Raji (cell line): ENCODE data around the gene ATG2B.

Source experiments
- POLR2A ChIP-seq: IDR thresholded peaks from 2 replicates; pipeline ENCODE4 v1.6.1; 2011; ENCODE audit warnings: low read depth, low read length, control low read depth; ENCODE audit not compliant: insufficient read depth

ATG2B gene, protein sequence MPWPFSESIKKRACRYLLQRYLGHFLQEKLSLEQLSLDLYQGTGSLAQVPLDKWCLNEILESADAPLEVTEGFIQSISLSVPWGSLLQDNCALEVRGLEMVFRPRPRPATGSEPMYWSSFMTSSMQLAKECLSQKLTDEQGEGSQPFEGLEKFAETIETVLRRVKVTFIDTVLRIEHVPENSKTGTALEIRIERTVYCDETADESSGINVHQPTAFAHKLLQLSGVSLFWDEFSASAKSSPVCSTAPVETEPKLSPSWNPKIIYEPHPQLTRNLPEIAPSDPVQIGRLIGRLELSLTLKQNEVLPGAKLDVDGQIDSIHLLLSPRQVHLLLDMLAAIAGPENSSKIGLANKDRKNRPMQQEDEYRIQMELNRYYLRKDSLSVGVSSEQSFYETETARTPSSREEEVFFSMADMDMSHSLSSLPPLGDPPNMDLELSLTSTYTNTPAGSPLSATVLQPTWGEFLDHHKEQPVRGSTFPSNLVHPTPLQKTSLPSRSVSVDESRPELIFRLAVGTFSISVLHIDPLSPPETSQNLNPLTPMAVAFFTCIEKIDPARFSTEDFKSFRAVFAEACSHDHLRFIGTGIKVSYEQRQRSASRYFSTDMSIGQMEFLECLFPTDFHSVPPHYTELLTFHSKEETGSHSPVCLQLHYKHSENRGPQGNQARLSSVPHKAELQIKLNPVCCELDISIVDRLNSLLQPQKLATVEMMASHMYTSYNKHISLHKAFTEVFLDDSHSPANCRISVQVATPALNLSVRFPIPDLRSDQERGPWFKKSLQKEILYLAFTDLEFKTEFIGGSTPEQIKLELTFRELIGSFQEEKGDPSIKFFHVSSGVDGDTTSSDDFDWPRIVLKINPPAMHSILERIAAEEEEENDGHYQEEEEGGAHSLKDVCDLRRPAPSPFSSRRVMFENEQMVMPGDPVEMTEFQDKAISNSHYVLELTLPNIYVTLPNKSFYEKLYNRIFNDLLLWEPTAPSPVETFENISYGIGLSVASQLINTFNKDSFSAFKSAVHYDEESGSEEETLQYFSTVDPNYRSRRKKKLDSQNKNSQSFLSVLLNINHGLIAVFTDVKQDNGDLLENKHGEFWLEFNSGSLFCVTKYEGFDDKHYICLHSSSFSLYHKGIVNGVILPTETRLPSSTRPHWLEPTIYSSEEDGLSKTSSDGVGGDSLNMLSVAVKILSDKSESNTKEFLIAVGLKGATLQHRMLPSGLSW (N-terminal part only)

GRCh38 chr14:96362965-96363750, at the start of gene ATG2B, which contains the start of gene GSKIP:
ATG2B (minus strand) TSS chr14:96363341; CDS start chr14:96362976, 365 bp downstream.
GSKIP (plus strand) TSS chr14:96363526; CDS start chr14:96382248, 18,722 bp downstream.
- peak; percentile 80 for TF ChIP-seq POLR2A

GRCh38 chr14:96410119-96410518, 47.0 kb upstream of the ATG2B start:
- no peak for TF ChIP-seq POLR2A

DNA sequence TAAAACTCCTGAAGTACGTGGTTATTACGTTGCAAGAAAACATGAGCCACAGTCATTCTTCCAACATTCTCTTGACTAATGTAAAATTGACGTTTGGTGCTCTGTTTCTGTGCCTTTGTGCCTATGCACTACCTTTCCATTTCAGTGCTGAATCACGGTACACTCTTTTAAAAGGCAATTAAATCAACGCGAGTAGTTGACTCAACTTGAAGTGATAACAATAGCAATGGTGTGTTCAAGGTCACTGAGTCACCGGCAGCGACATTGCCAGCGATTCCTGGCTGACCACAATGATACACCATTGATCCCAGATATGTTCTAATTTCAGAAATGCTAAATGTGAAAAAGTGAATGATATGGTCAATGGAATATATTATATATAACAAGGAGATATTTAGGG, 46.6 kb upstream of the ATG2B start:
- no peak for TF ChIP-seq POLR2A

DNA sequence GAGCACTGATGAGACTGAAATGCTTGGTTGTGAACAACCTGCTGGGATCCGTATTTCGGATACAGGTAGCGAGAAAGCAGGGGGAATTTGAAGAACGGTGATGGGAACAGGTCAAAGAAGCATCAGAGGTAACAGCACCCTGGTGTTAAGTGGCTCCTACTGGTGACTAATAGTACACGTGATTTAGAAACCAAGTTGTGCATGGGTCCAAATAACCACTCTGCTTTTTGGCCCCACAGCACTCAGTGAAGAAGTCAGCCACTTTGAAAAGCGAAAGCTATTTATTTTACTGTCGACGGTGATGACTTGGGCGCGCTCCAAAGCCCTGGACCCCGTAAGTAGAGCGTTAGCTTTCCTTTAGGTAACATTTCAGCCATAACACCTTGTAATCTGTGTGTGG, 45.5 kb upstream of the ATG2B start:
- TF ChIP-seq POLR2A, result no peak

GRCh38 chr14:96407935-96408570, 44.9 kb upstream of the ATG2B start:
- TF ChIP-seq POLR2A, result no peak

- TF ChIP-seq POLR2A, result no peak
These were observed 42.5 kb upstream of the ATG2B start for GRCh38 chr14:96405677-96406076.

DNA sequence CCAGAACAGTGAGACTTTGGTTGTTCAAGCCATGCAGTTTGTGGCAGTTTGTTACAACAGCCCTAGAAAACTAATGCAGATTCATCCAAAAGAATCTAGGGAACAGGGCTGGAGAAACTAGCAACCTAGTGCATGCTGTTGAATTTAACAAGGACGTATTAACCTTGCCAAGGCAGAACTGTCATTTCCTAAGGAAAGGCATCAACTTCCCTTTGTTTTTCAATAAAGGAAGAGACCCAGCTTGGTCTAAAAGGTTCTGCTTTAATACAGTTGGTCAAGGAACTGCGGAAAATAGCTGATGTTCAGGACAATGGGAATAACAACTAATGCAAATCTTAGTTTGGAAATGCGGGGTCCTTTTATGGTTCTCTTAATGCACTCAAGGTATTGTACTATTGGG, 40.3 kb upstream of the ATG2B start:
- TF ChIP-seq POLR2A, result no peak

- TF ChIP-seq POLR2A, result no peak
These were observed 37.4 kb upstream of the ATG2B start for GRCh38 chr14:96400495-96400894.

GRCh38 chr14:96399405-96399804, 36.3 kb upstream of the ATG2B start:
- TF ChIP-seq POLR2A, result no peak

DNA sequence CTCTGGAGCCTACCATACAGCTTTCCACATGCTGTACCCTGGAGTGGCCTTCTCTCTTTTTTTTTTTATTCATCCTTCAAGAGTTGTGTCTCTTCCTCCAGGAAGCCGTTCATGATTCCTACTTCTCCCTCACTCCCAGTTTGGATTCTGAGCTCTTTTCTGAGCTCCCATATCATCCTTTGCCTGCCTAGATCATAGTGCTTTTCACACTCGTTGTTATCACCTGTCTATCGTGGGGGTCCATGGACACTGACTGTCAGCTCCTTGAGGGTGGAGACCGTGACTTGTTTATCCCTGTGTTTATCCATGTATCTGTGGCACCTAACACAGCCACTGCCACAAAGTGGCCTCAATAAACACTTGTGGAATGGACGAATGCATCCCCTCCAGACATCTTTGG, 35.8 kb upstream of the ATG2B start:
- TF ChIP-seq POLR2A, result no peak

DNA sequence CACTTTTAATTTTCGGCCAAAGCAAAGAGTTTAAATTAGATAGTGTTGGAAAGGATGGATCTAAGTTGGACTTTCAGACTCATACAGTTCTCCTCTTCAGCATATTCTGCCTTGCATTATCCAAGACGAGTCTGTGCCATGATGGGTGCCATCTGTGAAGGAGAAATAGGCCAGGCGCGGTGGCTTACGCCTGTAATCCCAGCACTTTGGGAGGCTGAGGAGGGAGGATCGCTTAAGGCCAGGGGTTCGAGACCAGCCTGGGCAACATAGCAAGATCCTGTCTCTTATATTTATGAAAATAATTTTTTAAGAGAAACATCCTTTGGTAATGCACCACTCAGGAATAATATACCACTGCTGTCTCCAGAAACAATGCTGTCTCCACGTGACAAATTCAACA, 35.3 kb upstream of the ATG2B start:
- no peak for TF ChIP-seq POLR2A

DNA sequence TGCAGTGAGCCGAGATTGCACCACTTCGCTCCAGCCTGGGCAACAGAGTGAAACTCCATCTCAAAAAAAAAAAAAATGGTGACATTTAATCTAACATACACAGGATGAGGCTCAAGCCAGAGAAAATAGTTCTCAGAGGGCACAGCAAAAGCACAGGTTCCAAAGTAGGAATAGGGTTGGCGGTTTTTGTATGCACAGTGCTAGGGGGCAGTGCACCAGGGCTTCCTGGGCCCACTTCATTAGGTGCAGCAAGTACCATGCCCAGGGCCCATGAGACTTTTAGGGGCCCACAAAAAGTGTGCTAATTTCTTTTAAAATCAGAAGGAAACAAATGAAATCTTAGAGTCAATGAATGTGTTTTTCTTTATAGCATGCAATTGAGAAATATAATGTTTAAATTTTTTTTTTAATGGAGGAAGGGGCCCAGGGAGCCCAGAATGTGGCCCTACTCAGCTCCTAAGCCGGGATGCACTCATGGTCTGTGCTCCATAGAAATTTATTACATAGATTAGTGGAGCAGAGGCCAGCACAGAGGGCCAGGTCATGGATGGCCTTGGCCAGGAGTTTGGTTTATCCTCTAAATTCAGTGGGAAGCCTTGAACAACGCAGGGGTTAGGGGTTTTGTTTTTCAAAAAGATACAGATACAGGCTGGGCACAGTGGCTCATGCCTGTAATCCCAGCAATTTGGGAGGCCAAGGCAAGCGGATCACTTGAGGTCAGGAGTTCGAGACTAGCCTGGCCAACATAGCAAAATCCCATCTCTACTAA, 31.1 kb upstream of the ATG2B start:
- no peak for TF ChIP-seq POLR2A

DNA sequence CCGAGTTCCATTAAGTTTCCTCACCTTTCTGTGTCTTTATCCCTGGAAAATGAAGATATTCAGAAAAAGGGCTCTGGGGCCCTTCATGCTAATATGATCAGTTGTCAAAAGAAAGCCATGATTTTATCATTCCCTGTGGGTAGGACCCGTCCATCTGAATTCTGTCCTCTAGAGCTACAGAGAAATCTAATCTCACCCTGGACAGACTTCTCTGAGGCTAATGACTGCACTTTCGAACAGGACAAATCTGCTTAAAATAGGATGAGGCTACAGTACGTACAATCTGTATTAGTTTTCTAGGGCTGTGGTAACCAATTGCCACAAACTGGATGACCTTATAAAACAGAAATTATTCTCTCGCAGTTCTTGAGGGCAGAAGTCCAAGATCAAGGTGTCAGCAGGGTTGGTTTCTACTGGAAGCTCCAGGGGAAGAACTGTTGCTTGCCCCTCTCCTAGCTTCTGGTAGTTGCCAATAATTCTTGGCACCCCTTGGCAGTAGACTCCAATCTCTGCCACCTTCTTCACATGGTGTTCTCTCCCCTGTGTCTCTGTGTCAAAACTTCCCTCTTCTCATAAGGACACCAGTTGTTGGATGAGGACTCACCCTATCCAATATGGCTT, 30.0 kb upstream of the ATG2B start:
- TF ChIP-seq POLR2A, result no peak
